GM12874 (cell line): ENCODE data around the gene KIF25.

Source experiments
- CTCF ChIP-seq: IDR thresholded peaks from 2 replicates; pipeline ENCODE4 v1.5.1; 2011; ENCODE audit warnings: low read depth, mild to moderate bottlenecking, control low read depth, low read length, moderate library complexity; ENCODE audit not compliant: insufficient read depth

Gene KIF25

GRCh38 chr6:168024951-168025510, 27.6 kb downstream of the KIF25 start:
- TF ChIP-seq CTCF = no peak

GRCh38 chr6:168025831-168026710, 28.6 kb downstream of the KIF25 start:
- TF ChIP-seq CTCF = no peak

GRCh38 chr6:168026925-168027324, 29.5 kb downstream of the KIF25 start:
- no peak for TF ChIP-seq CTCF

GRCh38 chr6:168027521-168027920, 30.1 kb downstream of the KIF25 start:
- no peak for TF ChIP-seq CTCF

GRCh38 chr6:168028181-168028580, 30.7 kb downstream of the KIF25 start:
- TF ChIP-seq CTCF = no peak

- TF ChIP-seq CTCF = no peak
Measured at GRCh38 chr6:168029459-168030217, 32.2 kb downstream of the KIF25 start.

- TF ChIP-seq CTCF = no peak
Measured at GRCh38 chr6:168030218-168030746, 32.8 kb downstream of the KIF25 start.
